Osteocyte (in vitro differentiated cells): ENCODE data around the gene FOXL3. TPM values are rescaled to one million over a fixed set of nuclear protein-coding genes. Genes with fewer than 3 reads are reported as not detected.

ENCODE experiments used
- DNase-seq: peaks from one replicate; pipeline ENCODE4 v3.0.0; 2021; ENCODE audit warnings: mixed read lengths; ENCODE audit not compliant: unreplicated experiment; ENCODE audit errors: extremely low spot score
- H3K27ac Mint-ChIP-seq: one replicate; pipeline ENCODE4 v1.8.0; 2021; ENCODE audit warnings: mild to moderate bottlenecking, mixed read lengths; ENCODE audit not compliant: unreplicated experiment
- H3K27me3 Mint-ChIP-seq: one replicate; pipeline ENCODE4 v1.8.0; 2021; ENCODE audit warnings: mixed read lengths; ENCODE audit not compliant: unreplicated experiment
- H3K36me3 Mint-ChIP-seq: one replicate; pipeline ENCODE4 v1.8.0; 2021; ENCODE audit warnings: mixed read lengths; ENCODE audit not compliant: unreplicated experiment
- H3K4me1 Mint-ChIP-seq: one replicate; pipeline ENCODE4 v1.8.0; 2021; ENCODE audit warnings: mixed read lengths; ENCODE audit not compliant: unreplicated experiment
- H3K4me3 Mint-ChIP-seq: one replicate; pipeline ENCODE4 v1.8.0; 2021; ENCODE audit warnings: mild to moderate bottlenecking, moderate library complexity, mixed read lengths; ENCODE audit not compliant: unreplicated experiment
- H3K9me3 Mint-ChIP-seq: one replicate; pipeline ENCODE4 v1.8.0; 2021; ENCODE audit warnings: mixed read lengths; ENCODE audit not compliant: unreplicated experiment
- CTCF ChIP-seq: fragments of 200-600 bp; sonication (generic); IDR thresholded peaks from 2 replicates; pipeline ENCODE4 v1.5.0; 2021; ENCODE audit warnings: antibody characterized with exemption, mild to moderate bottlenecking, moderate library complexity
- total RNA-seq: library from RNA; stranded (reverse); gene quantifications from 2 replicates; pipeline ENCODE4 v1.2.1, GENCODE V29; 2021

FOXL3 gene
- total RNA-seq, 1 donor from 2014 or later, result not detected

- no peak for DNase-seq
- TF ChIP-seq CTCF, result no peak
- H3K27me3 Mint-ChIP-seq, result peaks cover 16% of the 10 kb centered on the region
- no peaks in the 10 kb centered on the region for H3K9me3 Mint-ChIP-seq
- peaks cover 12% of the 10 kb centered on the region for H3K4me1 Mint-ChIP-seq
- H3K36me3 Mint-ChIP-seq, result no peaks in the 10 kb centered on the region
- H3K4me3 Mint-ChIP-seq, result no peak overlapping the region
- no peak overlapping the region for H3K27ac Mint-ChIP-seq
Measured at GRCh38 chr7:322708-323111, 32.7 kb downstream of the FOXL3 start.

- TF ChIP-seq CTCF, result no peak
- Mint-ChIP-seq H3K36me3 (no peaks in the 10 kb centered on the region), H3K27me3 (peaks cover 21% of the 10 kb centered on the region), H3K4me1 (peaks cover 10% of the 10 kb centered on the region), H3K27ac (no peak overlapping the region), H3K9me3 (no peaks in the 10 kb centered on the region), H3K4me3 (no peak overlapping the region)
- no peak for DNase-seq
Measured at GRCh38 chr7:323410-323809, 33.4 kb downstream of the FOXL3 start.

GRCh38 chr7:324011-324410 lies 34.0 kb downstream of the FOXL3 start:
- H3K36me3 Mint-ChIP-seq, result no peaks in the 10 kb centered on the region
- DNase-seq, result no peak
- peaks cover 10% of the 10 kb centered on the region for H3K4me1 Mint-ChIP-seq
- H3K27ac Mint-ChIP-seq, result no peak overlapping the region
- TF ChIP-seq CTCF, result no peak
- H3K9me3 Mint-ChIP-seq, result no peaks in the 10 kb centered on the region
- no peak overlapping the region for H3K4me3 Mint-ChIP-seq
- H3K27me3 Mint-ChIP-seq, result peaks cover 17% of the 10 kb centered on the region

- no peak for TF ChIP-seq CTCF
- no peak overlapping the region for H3K4me3 Mint-ChIP-seq
- DNase-seq, result no peak
- no peak overlapping the region for H3K27ac Mint-ChIP-seq
- H3K27me3 Mint-ChIP-seq, result peaks cover 11% of the 10 kb centered on the region
- H3K4me1 Mint-ChIP-seq, result peaks cover 10% of the 10 kb centered on the region
- no peaks in the 10 kb centered on the region for H3K36me3 Mint-ChIP-seq
- H3K9me3 Mint-ChIP-seq, result no peaks in the 10 kb centered on the region
Measured at GRCh38 chr7:325051-325798, 35.3 kb downstream of the FOXL3 start.

- H3K27me3 Mint-ChIP-seq, result peaks cover 12% of the 10 kb centered on the region
- no peak overlapping the region for H3K27ac Mint-ChIP-seq
- H3K4me1 Mint-ChIP-seq, result peaks cover 10% of the 10 kb centered on the region
- H3K36me3 Mint-ChIP-seq, result no peaks in the 10 kb centered on the region
- DNase-seq, result no peak
- H3K4me3 Mint-ChIP-seq, result no peak overlapping the region
- no peak for TF ChIP-seq CTCF
- no peaks in the 10 kb centered on the region for H3K9me3 Mint-ChIP-seq
Measured at GRCh38 chr7:325811-326210, 35.8 kb downstream of the FOXL3 start.
